Keratinocyte (primary cell): Measurements from ENCODE around the gene CCDC137.

ENCODE experiments used
- EZH2 ChIP-seq: IDR thresholded peaks from one replicate; pipeline ENCODE4 v1.6.1; 2012; ENCODE audit warnings: inconsistent platforms, mild to moderate bottlenecking, low read length, moderate library complexity
- TF ChIP-seq, protein P1 (sequence below), 3 experiments: IDR thresholded peaks in 1 of 3; conservative IDR thresholded peaks in 1 of 3; optimal IDR thresholded peaks in 1 of 3; 2 replicates in 2 of 3; 3 replicates in 1 of 3; pipeline versions ENCODE3 to v1.5.1; 2011; ENCODE audit warnings: low read length in 3 of 3, mild to moderate bottlenecking in 3 of 3, moderate library complexity in 2 of 3, control low read depth in 1 of 3, inconsistent platforms in 1 of 3; ENCODE audit not compliant: insufficient read depth in 2 of 3; ENCODE audit errors: extremely low read depth in 1 of 3

DNA sequence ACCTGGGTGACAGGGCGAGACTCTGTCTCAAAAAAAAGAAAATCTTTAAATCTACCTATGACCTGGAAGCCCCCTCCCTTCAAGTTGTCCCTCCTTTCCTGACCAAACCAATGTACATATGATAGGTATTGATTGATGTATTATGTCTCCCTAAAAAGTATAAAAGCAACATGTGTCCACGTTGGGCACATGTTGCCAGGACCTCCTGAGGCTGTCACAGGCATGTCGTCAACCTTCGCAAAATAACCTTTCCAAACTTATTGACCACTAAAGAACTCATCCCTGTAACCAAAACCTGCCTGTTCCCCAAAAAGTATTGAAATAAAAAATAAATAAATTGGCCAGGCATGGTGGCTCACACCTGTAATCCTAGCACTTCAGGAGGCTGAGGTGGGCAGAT, 4.5 kb upstream of the CCDC137 start:
- TF ChIP-seq, protein P1, sequence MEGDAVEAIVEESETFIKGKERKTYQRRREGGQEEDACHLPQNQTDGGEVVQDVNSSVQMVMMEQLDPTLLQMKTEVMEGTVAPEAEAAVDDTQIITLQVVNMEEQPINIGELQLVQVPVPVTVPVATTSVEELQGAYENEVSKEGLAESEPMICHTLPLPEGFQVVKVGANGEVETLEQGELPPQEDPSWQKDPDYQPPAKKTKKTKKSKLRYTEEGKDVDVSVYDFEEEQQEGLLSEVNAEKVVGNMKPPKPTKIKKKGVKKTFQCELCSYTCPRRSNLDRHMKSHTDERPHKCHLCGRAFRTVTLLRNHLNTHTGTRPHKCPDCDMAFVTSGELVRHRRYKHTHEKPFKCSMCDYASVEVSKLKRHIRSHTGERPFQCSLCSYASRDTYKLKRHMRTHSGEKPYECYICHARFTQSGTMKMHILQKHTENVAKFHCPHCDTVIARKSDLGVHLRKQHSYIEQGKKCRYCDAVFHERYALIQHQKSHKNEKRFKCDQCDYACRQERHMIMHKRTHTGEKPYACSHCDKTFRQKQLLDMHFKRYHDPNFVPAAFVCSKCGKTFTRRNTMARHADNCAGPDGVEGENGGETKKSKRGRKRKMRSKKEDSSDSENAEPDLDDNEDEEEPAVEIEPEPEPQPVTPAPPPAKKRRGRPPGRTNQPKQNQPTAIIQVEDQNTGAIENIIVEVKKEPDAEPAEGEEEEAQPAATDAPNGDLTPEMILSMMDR (optimal IDR thresholded peaks at IDR 0.05 in 1 of 3, IDR thresholded peaks at IDR 0.05 in 1 of 3, conservative IDR thresholded peaks at IDR 0.05 in 1 of 3; ENCODE audit: extremely low read depth in 1 of 3, insufficient read depth in 2 of 3, low read length in 3 of 3): no peak
- no peak for TF ChIP-seq EZH2
